SK-N-DZ (cell line): ENCODE measurements around the gene CDC123. TPM values are rescaled to one million over a fixed set of nuclear protein-coding genes. Genes with fewer than 3 reads are reported as not detected.
"Not testable (repeated sequence)": the region's sequence is repeated elsewhere in the genome, so short reads cannot be mapped to it uniquely, and the experiment has no call there.

Experiments used
- DNase-seq: peaks from one replicate; pipeline ENCODE4 v3.0.0-alpha.2; 2015; ENCODE audit warnings: low spot score
- polyA plus RNA-seq, 2 experiments: library from polyadenylated mRNA; depleted of rRNA; stranded (reverse); fragments of >200 nt; gene quantifications; 2 replicates each; pipeline ENCODE4 v1.2.3, GENCODE V29; 2014

The CDC123 gene, protein sequence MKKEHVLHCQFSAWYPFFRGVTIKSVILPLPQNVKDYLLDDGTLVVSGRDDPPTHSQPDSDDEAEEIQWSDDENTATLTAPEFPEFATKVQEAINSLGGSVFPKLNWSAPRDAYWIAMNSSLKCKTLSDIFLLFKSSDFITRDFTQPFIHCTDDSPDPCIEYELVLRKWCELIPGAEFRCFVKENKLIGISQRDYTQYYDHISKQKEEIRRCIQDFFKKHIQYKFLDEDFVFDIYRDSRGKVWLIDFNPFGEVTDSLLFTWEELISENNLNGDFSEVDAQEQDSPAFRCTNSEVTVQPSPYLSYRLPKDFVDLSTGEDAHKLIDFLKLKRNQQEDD
- polyA plus RNA-seq (2014; cell fraction: cytosol; rRNA removed), result 146 and 172 TPM in 2 replicates
- 81.4 and 85.9 TPM in 2 replicates for polyA plus RNA-seq (2014; cell fraction: nucleus; rRNA removed)

GRCh38 chr10:12195603-12196506, at the start of gene CDC123, which contains the start of gene NUDT5:
CDC123 (plus strand) TSS chr10:12196188; CDS start chr10:12196246, 58 bp downstream.
NUDT5 (minus strand) TSS chr10:12195891; CDS start chr10:12186291, 9,600 bp downstream.
- DNase-seq, result peak; percentile 94

DNA sequence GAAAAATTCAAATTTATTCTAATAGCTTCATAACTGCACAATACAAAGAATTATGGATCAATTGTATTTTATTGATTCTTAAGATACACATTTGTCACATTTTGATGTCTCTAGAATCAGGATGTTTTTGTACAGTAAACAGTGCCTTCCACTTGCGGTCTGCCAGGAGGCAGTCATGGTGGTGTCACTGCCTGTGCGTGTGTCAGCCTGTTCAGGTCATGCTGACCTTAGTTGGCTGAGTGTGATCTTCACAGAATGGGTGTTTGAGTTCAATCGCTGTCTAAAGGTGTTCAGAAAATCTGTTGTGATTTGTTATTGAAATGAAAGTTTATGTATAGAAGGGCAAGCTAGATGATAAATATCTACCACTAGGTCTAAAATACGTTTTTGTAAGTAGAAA, 45.8 kb upstream of the CDC123 start:
- no peak for DNase-seq

DNA sequence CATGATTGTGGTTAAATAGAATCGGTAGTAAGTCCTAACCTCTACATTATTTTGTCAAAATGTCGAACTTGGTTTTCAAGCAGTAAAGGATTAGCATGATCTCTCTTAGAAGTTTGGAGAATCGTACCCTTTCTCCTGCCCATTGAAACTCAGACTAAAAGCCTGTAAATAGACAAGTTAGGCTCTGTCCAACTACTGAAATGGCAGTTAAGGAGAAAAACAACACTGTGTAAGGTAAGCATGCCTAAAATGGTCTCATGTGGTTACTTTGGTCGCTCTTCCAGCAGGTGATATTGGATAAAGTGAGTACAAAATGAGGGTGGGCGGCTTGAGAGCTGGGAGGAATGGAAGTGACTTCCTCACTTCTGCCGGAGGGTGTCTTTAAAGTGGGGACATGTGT, 41.5 kb upstream of the CDC123 start:
- no peak for DNase-seq

- no peak for DNase-seq
These were observed 39.4 kb upstream of the CDC123 start for GRCh38 chr10:12156367-12157123.

DNA sequence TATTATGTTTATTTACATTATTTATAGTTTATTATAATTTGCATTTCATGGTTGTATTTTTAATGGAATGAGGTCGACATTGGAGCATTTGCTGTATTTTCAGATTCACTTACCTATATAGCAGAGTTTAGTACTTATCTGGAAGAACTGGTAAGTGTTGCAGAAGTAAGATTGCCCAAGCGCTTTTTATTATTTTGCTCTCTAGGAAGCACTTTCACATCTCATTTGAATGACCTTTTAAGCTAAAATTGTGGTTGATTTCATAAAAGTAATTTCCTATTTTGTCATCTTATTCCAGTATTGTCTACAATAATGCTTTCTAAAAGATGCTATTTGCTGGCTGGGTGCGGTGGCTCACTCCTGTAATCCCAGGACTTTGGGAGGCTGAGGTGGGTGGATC, 37.9 kb upstream of the CDC123 start:
- no peak for DNase-seq

DNA sequence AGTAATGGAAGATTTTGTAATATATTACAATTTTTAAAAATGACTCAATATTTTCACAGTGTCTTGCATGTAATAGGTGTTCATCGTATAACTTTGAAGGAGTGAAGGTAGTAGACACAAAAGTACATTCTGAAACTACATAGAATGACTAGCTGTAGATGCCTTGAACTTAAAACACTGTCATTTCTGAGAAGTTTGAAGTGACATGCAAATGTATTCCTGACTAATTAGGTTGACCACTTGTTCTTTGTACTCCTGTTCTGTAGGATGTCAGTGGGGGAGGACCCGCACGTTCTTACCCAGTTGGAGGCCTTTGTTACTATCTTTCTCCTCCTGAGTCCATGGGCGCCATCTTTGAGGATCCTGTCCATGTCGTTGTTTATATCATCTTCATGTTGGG, 35.3 kb upstream of the CDC123 start:
- no peak for DNase-seq

DNA sequence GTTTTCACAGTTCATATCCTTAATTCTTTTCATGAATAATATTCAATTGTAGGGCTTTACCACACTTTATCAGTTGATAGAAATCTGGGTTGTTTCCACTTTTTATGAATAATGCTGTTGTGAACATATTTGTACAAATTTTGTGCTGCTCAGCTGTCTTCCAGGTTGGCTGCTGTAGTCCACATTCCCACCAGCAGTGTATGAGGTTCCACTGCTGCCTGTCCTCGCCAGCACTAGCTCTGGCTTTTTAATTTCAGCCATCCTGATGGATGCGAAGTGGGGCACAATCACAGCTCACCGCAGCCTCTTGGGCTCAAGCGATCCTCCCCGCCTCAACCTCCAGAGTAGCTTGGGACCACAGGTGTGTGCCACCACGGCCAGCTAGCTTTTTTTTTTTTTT, 33.1 kb upstream of the CDC123 start:
- DNase-seq, result no peak

DNA sequence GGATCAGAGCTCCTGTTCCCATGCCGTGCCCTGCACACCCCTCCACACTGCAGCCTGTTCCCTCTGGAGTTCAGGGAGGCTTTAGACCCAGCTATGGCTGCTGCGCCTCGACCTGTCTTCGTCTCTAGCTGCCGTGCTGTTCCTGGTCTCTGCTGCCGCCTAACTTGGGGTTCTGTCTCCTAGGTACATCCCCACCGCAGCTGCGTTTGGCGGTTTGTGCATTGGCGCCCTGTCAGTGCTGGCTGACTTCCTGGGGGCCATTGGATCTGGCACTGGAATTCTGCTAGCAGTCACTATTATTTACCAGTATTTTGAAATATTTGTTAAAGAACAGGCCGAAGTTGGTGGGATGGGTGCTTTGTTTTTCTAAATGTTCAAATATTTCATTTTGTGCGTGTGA, 31.9 kb upstream of the CDC123 start:
- no peak for DNase-seq

GRCh38 chr10:12165036-12165435, 31.0 kb upstream of the CDC123 start:
- DNase-seq, result no peak

DNA sequence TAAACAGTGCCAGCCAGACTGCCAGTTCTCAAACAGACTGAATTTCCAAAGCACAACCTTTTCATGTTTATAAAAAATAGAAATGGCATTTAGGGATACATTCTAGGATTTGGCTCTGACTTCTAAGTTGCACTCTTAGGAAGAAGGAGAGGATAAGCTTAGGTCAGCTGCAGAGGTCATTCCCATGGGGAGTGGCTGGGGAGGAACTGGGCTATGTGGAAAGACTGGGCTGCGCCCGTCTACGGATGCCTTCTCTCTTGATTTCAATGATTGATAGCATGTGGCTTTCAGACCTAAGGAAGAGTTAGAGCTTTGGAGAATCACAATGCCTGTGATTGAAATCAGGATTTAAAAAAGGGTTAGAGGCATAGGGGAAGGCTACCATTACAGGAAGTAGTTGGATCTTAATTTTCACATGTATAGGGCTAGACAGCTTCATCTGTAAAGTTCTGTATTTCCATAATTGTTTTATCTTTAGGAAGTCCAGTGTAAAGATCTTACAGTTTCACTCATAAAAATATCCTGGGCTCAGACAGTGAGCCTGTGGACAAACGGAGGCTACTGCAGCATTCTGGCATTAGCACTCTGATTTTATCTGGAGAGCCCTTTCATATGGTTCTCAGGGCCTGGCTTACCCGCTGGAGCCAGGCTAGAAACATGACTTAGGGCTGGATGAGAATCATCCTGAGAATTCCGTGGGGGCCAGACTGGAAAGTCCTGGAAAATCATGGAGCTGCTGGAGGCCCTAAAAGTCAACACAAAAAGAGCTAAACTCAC, 29.8 kb upstream of the CDC123 start:
- DNase-seq, result no peak

GRCh38 chr10:12171512-12171911, 24.5 kb upstream of the CDC123 start:
- DNase-seq, result not testable (repeated sequence)

GRCh38 chr10:12177642-12178041, 18.3 kb upstream of the CDC123 start:
- DNase-seq, result no peak

DNA sequence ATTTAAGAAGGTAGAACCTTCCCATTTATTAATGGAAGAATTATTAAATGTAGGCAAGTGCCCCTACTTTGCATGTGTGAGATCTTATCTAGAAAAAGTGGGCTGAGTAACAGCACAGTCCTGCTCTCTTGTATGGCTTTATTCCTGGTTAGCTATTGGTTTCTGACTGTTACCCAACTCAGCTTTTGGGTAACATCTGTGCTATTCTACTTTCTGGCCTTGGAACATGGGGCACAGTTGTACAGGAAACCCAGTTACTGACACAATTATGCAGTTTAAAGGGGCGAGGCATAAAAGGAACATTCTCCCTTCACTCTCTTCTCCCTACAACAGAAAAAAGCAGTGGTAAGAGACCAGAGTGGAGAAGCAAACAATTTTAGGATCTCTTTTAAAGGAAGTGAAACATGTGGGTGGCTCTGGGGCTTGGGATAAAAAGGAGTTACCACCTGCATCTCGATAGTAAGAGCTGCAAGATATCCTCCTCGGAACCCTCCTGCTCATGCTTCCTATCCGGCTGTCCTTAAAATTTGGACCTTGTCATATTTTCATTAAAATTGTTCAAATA, 16.3 kb upstream of the CDC123 start:
- DNase-seq, result no peak

GRCh38 chr10:12180221-12180974, 15.6 kb upstream of the CDC123 start:
- DNase-seq, result no peak

- no peak for DNase-seq
These were observed 14.8 kb upstream of the CDC123 start for GRCh38 chr10:12181065-12181775.

- no peak for DNase-seq
These were observed 11.8 kb upstream of the CDC123 start for GRCh38 chr10:12184165-12184564.

- DNase-seq, result no peak
These were observed 9.7 kb upstream of the CDC123 start for GRCh38 chr10:12186323-12186722.

- DNase-seq, result no peak
These were observed 8.6 kb upstream of the CDC123 start for GRCh38 chr10:12187321-12187905.

- DNase-seq, result no peak
These were observed 7.3 kb upstream of the CDC123 start for GRCh38 chr10:12188656-12189055.
